Peyer's patch (tissue), 4 donors: ENCODE data around the gene LRRC28.

Experiments
- CTCF ChIP-seq, 6 experiments: fragments of 450-650 bp in 4 of 6; fragments of 200-600 bp in 2 of 6; sonication (generic) in 1 of 6; IDR thresholded peaks; one replicate each; pipeline ENCODE4 v1.5.1; 2017 to 2019; ENCODE audit warnings: antibody characterized with exemption in 6 of 6, mild to moderate bottlenecking in 3 of 6, moderate library complexity in 1 of 6
- POLR2A ChIP-seq, 2 donors: fragments of 450-650 bp; IDR thresholded peaks; one replicate each; pipeline ENCODE4 v1.5.1; 2017; ENCODE audit warnings: antibody characterized with exemption in 2 of 2, mild to moderate bottlenecking in 2 of 2, moderate library complexity in 2 of 2

- no peak for TF ChIP-seq CTCF (IDR thresholded peaks at IDR 0.05)
- no peak for TF ChIP-seq POLR2A (IDR thresholded peaks at IDR 0.05)
Measured at GRCh38 chr15:99408236-99409096, 157.2 kb downstream of the LRRC28 start.
